ENCODE results near the gene LSM14B. TPM values are rescaled to one million over a fixed set of nuclear protein-coding genes. Genes with fewer than 3 reads are reported as not detected.

Gene LSM14B
- total RNA-seq, 1 donor from 2014 or later = 55.2 TPM

DNA sequence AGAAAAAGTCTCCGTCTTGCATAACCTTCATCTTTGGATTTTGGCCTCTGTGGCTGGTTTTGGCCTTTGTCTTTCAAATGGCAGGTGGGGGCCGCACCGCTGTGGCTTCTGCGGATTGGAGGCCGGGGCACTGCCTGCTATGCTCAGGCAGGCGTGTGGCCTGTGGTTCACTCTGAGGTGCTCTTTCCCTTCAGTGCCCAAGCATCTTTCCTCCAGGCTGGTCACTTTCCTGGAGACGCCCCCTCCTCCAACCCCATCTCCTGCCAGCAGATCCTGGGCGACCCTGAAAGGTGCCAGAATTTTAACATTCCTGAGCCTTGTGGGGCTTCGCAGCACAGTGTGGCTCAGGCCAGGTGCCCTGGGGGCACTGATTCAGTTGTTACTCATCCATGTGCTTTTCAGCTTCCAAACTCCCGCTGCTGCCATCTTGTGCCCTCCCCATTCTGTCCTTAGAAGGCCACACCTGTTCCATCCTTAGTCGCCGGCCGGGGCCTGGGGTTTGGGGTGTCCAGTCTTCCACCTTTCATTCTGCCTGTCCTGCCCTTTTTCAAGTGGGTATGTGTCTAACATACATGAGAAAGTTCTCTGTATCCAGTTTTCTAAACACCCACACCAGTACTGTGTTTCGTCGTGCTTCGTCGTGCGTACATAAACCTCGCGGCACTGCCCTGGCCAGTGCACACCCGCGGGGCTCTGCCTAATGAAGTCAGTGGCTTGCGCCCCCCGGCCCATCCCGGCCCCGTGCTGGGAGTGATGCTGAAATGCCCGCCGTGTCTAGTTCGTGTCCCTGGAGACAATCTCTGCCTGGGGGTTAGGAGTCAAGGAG is 33.4 kb downstream of the LSM14B start:
- DNase-seq (ENCODE audit: missing footprints) = peak; percentile 41
- intact Hi-C loops (cut with DNase I) = loop anchor here (2.0 kb wide), 1 partner anchor 145 kb away; no protein-coding TSS in a partner anchor
- no peak for ATAC-seq

DNA sequence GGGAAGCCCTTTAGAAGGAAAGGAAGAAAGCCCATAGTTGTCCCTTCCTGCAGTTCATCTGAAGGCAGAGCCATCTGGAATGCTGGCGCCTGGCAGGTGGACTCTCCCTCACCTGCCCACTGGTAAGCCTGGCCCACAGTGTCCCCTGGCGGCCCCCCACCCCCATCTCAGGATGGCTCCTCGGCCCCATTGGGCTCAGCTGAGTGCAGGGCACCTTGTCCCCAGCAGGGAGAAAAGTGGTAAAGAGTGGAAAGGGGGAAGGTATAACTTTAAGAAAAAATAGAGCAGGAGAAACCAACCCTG is 33.9 kb downstream of the LSM14B start:
- intact Hi-C loops (cut with DNase I) = loop anchor here (2.0 kb wide), 1 partner anchor 145 kb away; no protein-coding TSS in a partner anchor
- DNase-seq (ENCODE audit: missing footprints) (peak; percentile 59), ATAC-seq (no peak)

DNA sequence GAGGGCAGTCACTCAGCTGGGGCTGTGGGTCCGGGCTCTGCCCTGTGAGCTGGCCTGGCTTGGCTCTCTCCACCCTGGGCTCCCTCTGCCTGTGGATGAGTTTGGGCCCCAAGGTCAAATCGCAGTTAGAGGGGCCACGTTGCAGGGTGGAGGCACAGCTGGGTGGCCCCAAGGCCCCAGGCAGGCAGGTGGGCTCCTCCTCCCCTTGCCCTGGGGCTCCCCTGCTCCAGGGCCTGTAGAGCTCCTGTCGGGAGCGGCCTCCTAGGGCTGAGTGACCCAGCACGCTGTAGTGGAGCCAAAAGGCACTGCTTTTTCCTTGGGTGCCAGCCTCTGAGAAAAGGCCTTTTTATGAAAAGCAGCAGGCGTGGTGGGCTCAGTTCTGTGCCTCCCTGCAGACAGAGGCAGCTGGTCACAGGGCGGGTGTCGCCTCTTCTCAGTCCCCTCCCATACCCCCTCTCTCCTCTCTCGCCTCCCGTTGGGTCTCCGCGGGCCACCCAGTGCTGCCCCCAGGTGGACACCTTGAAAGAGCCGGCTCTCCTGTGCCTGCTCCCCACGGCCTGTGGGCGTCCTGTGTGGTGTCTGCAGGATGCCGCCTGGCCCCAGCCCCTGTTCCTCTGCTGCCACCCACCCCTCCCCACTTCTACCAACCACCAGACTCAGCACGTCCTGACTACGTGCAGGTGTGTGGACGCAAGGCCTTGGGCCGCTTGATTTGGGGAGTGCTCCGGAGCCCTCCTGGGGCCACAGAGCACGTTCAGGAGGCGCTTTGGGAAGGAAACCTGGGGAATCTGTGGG is 34.5 kb downstream of the LSM14B start:
- ATAC-seq (peak; percentile 75), DNase-seq (ENCODE audit: missing footprints) (peak; percentile 87)
- intact Hi-C loops (cut with DNase I) = loop anchor here (2.0 kb wide), 1 partner anchor 146 kb away; no protein-coding TSS in a partner anchor

- intact Hi-C loops (cut with DNase I) = loop anchor here (2.0 kb wide), 1 partner anchor 147 kb away; no protein-coding TSS in a partner anchor
- ATAC-seq (no peak), DNase-seq (ENCODE audit: missing footprints) (peak; percentile 11)
Observed at GRCh38 chr20:62157387-62158087, 35.3 kb downstream of the LSM14B start.

DNA sequence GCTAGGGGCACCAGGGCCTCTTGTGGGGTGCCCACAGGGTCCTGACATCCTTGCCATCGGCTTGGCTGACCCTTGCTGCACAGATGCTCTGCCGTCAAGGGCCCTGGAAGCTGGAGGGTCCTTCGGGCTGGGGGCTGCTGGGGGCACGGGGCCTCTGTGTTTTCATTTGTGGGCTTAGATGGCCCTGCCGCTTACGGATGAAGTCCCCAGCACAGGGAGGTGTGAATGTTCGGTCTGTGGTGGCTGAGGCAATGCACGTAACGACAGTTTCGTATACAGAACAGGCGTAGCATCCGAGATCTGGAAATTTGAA is 35.8 kb downstream of the LSM14B start:
- intact Hi-C loops (cut with DNase I) = no loop called here
- DNase-seq (ENCODE audit: missing footprints) (no peak), ATAC-seq (no peak)

- ATAC-seq (no peak), DNase-seq (ENCODE audit: missing footprints) (peak; percentile 58)
- intact Hi-C loops (cut with DNase I) = no loop called here
Observed at GRCh38 chr20:62158541-62158940, 36.3 kb downstream of the LSM14B start.

DNA sequence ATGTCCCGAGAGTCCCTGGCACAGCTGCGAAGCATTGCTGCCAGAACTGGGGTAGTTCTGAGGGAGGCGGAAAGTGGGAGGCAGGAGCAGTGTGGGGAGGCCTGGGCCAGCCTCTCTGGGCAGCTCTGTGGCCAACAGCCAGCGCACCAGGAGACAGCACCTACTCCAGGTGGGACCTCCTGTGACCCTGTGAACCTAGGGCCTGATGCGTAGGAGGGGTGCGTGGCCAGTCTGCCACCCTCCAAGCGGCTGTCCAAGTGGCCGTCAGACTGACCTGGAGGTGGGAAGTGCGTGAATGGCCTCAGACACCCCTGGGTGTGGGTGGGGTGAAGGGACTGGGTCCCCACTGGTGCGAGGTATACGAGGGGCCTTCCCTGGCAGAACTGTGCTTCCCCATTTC is 36.8 kb downstream of the LSM14B start:
- ATAC-seq (no peak), DNase-seq (ENCODE audit: missing footprints) (peak; percentile 14)
- intact Hi-C loops (cut with DNase I) = no loop called here

GRCh38 chr20:62159839-62160238 is 37.6 kb downstream of the LSM14B start:
- DNase-seq (ENCODE audit: missing footprints) = peak; percentile 21
- intact Hi-C loops (cut with DNase I) = no loop called here
- no peak for ATAC-seq

DNA sequence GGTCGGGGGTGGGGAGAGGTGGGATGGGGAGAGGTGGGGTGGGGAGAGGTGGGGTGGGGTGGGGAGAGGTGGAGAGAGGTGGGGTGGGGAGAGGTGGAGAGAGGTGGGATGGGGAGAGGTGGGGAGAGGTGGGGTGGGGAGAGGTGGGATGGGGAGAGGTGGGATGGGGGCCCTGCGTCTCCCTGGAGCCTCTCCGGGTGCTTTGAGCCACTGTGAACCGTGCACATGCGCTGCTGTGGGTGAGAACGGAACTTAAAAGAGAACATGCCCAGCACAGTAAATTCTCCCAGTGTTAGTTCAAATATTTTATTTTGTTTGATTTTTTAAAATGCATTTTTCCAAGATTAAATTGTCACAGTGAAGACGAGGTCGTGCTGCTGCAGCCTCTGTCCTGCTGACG is 38.0 kb downstream of the LSM14B start:
- intact Hi-C loops (cut with DNase I) = no loop called here
- ATAC-seq (no peak), DNase-seq (ENCODE audit: missing footprints) (peak; percentile 25)

- DNase-seq (ENCODE audit: missing footprints) (peak; percentile 18), ATAC-seq (no peak)
- intact Hi-C loops (cut with DNase I) = no loop called here
Observed at GRCh38 chr20:62160876-62161275, 38.6 kb downstream of the LSM14B start.

DNA sequence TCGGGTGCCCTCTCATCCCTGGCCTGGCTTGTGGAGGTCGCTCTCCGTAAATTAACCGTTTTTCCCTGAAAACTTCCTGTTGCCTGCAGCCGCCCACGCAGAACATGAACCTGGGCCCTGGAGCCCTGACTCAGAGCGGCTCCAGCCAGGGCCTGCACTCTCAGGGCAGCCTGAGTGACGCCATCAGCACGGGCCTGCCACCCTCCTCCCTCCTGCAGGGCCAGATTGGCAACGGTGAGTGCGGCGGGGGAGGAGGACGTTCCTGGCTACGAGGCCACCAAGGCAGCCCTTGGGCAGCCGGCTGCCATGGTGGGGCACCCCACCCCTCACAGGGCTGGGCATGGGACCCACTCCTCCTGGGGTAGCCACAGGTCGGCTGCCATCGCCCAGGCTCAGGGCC is 39.1 kb downstream of the LSM14B start:
- ATAC-seq (no peak), DNase-seq (ENCODE audit: missing footprints) (peak; percentile 37)
- intact Hi-C loops (cut with DNase I) = no loop called here

GRCh38 chr20:62162765-62163484 is 40.6 kb downstream of the LSM14B start:
- intact Hi-C loops (cut with DNase I) = no loop called here
- ATAC-seq (no peak), DNase-seq (ENCODE audit: missing footprints) (peak; percentile 37)

DNA sequence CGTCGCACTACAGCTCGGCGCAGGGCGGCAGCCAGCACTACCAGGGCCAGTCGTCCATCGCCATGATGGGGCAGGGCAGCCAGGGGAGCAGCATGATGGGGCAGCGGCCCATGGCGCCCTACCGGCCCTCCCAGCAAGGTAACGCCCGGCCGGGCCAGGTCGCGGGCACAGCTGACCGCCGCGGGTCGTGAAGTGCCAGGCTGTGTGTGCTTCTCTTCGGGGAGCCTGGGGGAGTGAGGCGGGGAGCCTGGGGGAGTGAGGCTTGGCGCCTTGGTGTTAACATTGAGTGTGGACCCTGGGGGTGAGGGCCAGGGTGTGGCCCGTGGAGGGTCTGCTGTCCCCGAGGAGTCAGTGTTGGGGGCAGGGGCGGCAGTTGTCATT is 41.2 kb downstream of the LSM14B start:
- no peak for ATAC-seq
- peak; percentile 45 for DNase-seq (ENCODE audit: missing footprints)
- intact Hi-C loops (cut with DNase I) = no loop called here

- ATAC-seq = no peak
- peak; percentile 31 for DNase-seq (ENCODE audit: missing footprints)
- intact Hi-C loops (cut with DNase I) = no loop called here
Observed at GRCh38 chr20:62163986-62164762, 41.9 kb downstream of the LSM14B start.

- DNase-seq (ENCODE audit: missing footprints) = peak; percentile 39
- intact Hi-C loops (cut with DNase I) = no loop called here
- ATAC-seq = no peak
Observed at GRCh38 chr20:62164879-62165761, 42.8 kb downstream of the LSM14B start.

- ATAC-seq = peak; percentile 47
- peak; percentile 69 for DNase-seq (ENCODE audit: missing footprints)
- intact Hi-C loops (cut with DNase I) = no loop called here
Observed at GRCh38 chr20:62165762-62166399, 43.6 kb downstream of the LSM14B start.

DNA sequence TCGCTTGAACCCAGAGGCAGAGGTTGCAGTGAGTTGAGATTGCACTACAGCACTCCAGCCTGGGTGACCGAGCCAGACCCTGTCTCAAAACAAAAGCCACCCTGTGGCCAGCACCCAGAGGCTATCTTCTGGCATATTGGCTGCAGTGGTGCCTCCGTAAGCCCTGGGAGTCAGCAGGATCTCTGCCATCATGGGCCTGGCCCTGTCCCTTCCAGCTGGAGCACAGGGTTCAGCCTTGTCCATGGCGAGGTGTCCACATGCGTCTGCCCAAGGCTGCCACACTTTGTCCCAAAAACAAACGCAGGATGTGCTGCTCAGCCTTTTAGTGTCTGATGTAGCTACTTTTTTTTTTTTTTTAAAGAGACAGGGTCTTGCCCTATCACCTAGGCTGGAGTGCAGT is 45.2 kb downstream of the LSM14B start:
- DNase-seq (ENCODE audit: missing footprints) (no peak), ATAC-seq (no peak)
- intact Hi-C loops (cut with DNase I) = no loop called here

Measured in Right ventricle myocardium inferior (tissue), 1 donor.